ENCODE data around the gene SRGAP3. TPM values are rescaled to one million over a fixed set of nuclear protein-coding genes. Genes with fewer than 3 reads are reported as not detected.

Gene SRGAP3
- total and polyA plus RNA-seq, 4 donors, result 1.2 to 32.8 (median 7.3) TPM

- WGBS, 2 donors, result 94 to 95% methylated on average over 4 of the region's 4 CpGs
- Histone ChIP-seq H3K27me3 (ENCODE audit: control insufficient read depth in 3 of 3, insufficient read depth in 3 of 3, low read length in 2 of 3) (no peaks in the 10 kb centered on the region), H3K9me3 (ENCODE audit: control insufficient read depth in 4 of 4, insufficient read depth in 3 of 4, low read length in 3 of 4) (peaks cover 0 to 3% (median 1%) of the 10 kb centered on the region in 4 donors), H3K4me3 (no peak overlapping the region), H3K36me3 (ENCODE audit: control insufficient read depth in 4 of 4, insufficient read depth in 4 of 4, low read length in 4 of 4) (peaks cover 0 to 6% (median 2%) of the 10 kb centered on the region in 4 donors), H3K4me1 (ENCODE audit: control insufficient read depth in 5 of 5, insufficient read depth in 5 of 5, low read length in 5 of 5) (peaks cover 0 to 35% (median 4%) of the 10 kb centered on the region in 5 donors), H3K27ac (ENCODE audit: low read depth in 1 of 2, low read length in 1 of 2) (no peak overlapping the region), H3K9ac (ENCODE audit: insufficient read depth in 1 of 2, low read length in 2 of 2) (no peak overlapping the region)
- DNase-seq, result no peak
- ATAC-seq (ENCODE audit: insufficient read depth, low FRiP score), result no peak
- TF ChIP-seq CTCF (IDR thresholded peaks at IDR 0.05; ENCODE audit: control extremely low read depth, extremely low read depth), result no peak
Measured at GRCh38 chr3:9113040-9113439, 136.4 kb downstream of the SRGAP3 start.

GRCh38 chr3:9111866-9112265 lies 137.6 kb downstream of the SRGAP3 start:
- ATAC-seq (ENCODE audit: insufficient read depth, low FRiP score), result peak; percentile 43
- H3K27me3 ChIP-seq (ENCODE audit: control insufficient read depth in 3 of 3, insufficient read depth in 3 of 3, low read length in 2 of 3), result no peaks in the 10 kb centered on the region
- H3K36me3 ChIP-seq (ENCODE audit: control insufficient read depth in 4 of 4, insufficient read depth in 4 of 4, low read length in 4 of 4), result peaks cover 0 to 6% (median 2%) of the 10 kb centered on the region in 4 donors
- TF ChIP-seq CTCF (IDR thresholded peaks at IDR 0.05; ENCODE audit: control extremely low read depth, extremely low read depth), result no peak
- 75 to 90% methylated on average over 5 of the region's 5 CpGs for WGBS, 2 donors
- no peak overlapping the region for H3K9ac ChIP-seq (ENCODE audit: insufficient read depth in 1 of 2, low read length in 2 of 2)
- peak; percentile 47 to 92 (median 83) for DNase-seq
- H3K9me3 ChIP-seq (ENCODE audit: control insufficient read depth in 4 of 4, insufficient read depth in 3 of 4, low read length in 3 of 4), result peaks cover 0 to 3% (median 1%) of the 10 kb centered on the region in 4 donors
- H3K27ac ChIP-seq (ENCODE audit: low read depth in 1 of 2, low read length in 1 of 2), result no peak overlapping the region
- no peak overlapping the region for H3K4me3 ChIP-seq
- H3K4me1 ChIP-seq (ENCODE audit: control insufficient read depth in 5 of 5, insufficient read depth in 5 of 5, low read length in 5 of 5), result peaks cover 0 to 35% (median 4%) of the 10 kb centered on the region in 5 donors

GRCh38 chr3:9111417-9111816 lies 138.0 kb downstream of the SRGAP3 start:
- no peak overlapping the region for H3K4me3 ChIP-seq
- no peaks in the 10 kb centered on the region for H3K27me3 ChIP-seq (ENCODE audit: control insufficient read depth in 3 of 3, insufficient read depth in 3 of 3, low read length in 2 of 3)
- peaks cover 0 to 6% (median 2%) of the 10 kb centered on the region in 4 donors for H3K36me3 ChIP-seq (ENCODE audit: control insufficient read depth in 4 of 4, insufficient read depth in 4 of 4, low read length in 4 of 4)
- no peak for DNase-seq
- no peak for ATAC-seq (ENCODE audit: insufficient read depth, low FRiP score)
- 82 to 96% methylated on average over 7 of the region's 7 CpGs for WGBS, 2 donors
- TF ChIP-seq CTCF (IDR thresholded peaks at IDR 0.05; ENCODE audit: control extremely low read depth, extremely low read depth), result no peak
- H3K9ac ChIP-seq (ENCODE audit: insufficient read depth in 1 of 2, low read length in 2 of 2), result no peak overlapping the region
- H3K4me1 ChIP-seq (ENCODE audit: control insufficient read depth in 5 of 5, insufficient read depth in 5 of 5, low read length in 5 of 5), result peaks cover 0 to 35% (median 4%) of the 10 kb centered on the region in 5 donors
- H3K9me3 ChIP-seq (ENCODE audit: control insufficient read depth in 4 of 4, insufficient read depth in 3 of 4, low read length in 3 of 4), result peaks cover 0 to 3% (median 1%) of the 10 kb centered on the region in 4 donors
- H3K27ac ChIP-seq (ENCODE audit: low read depth in 1 of 2, low read length in 1 of 2), result no peak overlapping the region

GRCh38 chr3:9110802-9111201 lies 138.6 kb downstream of the SRGAP3 start:
- H3K9ac ChIP-seq (ENCODE audit: insufficient read depth in 1 of 2, low read length in 2 of 2), result no peak overlapping the region
- no peak overlapping the region for H3K4me3 ChIP-seq
- peaks cover 0 to 3% (median 1%) of the 10 kb centered on the region in 4 donors for H3K9me3 ChIP-seq (ENCODE audit: control insufficient read depth in 4 of 4, insufficient read depth in 3 of 4, low read length in 3 of 4)
- WGBS, 2 donors, result 85 to 88% methylated on average over 5 of the region's 5 CpGs
- H3K36me3 ChIP-seq (ENCODE audit: control insufficient read depth in 4 of 4, insufficient read depth in 4 of 4, low read length in 4 of 4), result peaks cover 0 to 6% (median 2%) of the 10 kb centered on the region in 4 donors
- TF ChIP-seq CTCF (IDR thresholded peaks at IDR 0.05; ENCODE audit: control extremely low read depth, extremely low read depth), result no peak
- no peaks in the 10 kb centered on the region for H3K27me3 ChIP-seq (ENCODE audit: control insufficient read depth in 3 of 3, insufficient read depth in 3 of 3, low read length in 2 of 3)
- ATAC-seq (ENCODE audit: insufficient read depth, low FRiP score) (no peak), DNase-seq (no peak)
- no peak overlapping the region for H3K27ac ChIP-seq (ENCODE audit: low read depth in 1 of 2, low read length in 1 of 2)
- peaks cover 0 to 35% (median 4%) of the 10 kb centered on the region in 5 donors for H3K4me1 ChIP-seq (ENCODE audit: control insufficient read depth in 5 of 5, insufficient read depth in 5 of 5, low read length in 5 of 5)

Measured in lung (tissue), 12 donors.